Body of pancreas (tissue), 4 donors: ENCODE data around the gene WWC2.

Experiments
- CTCF ChIP-seq, 7 experiments: fragments of 450-650 bp in 4 of 7; fragments of 200-600 bp in 3 of 7; sonication (generic) in 3 of 7; IDR thresholded peaks; one replicate each; pipeline ENCODE4 v1.5.1; 2016 to 2019; ENCODE audit warnings: antibody characterized with exemption in 7 of 7
- POLR2A ChIP-seq, 3 donors: fragments of 450-650 bp; IDR thresholded peaks; one replicate each; pipeline ENCODE4 v1.6.1; 2016; ENCODE audit warnings: antibody characterized with exemption in 3 of 3, mild to moderate bottlenecking in 2 of 3

- no peak for TF ChIP-seq CTCF (IDR thresholded peaks at IDR 0.05)
- no peak for TF ChIP-seq POLR2A (IDR thresholded peaks at IDR 0.05)
Observed at GRCh38 chr4:183197140-183197539, 98.1 kb downstream of the WWC2 start.
